Esophagus (tissue), 2 donors: ENCODE results near the gene IL18R1. TPM values are rescaled to one million over a fixed set of nuclear protein-coding genes. Genes with fewer than 3 reads are reported as not detected.
A peak's percentile ranks its signal among the peaks of the same experiment; 100 is the strongest.

Source experiments
- H3K27ac ChIP-seq, 2 donors: one replicate each; pipeline ENCODE4 v1.5.1; 2013; ENCODE audit warnings: low read depth in 2 of 2, mild to moderate bottlenecking in 2 of 2, inconsistent platforms in 1 of 2, low read length in 1 of 2, moderate library complexity in 1 of 2
- H3K27me3 ChIP-seq, 2 donors: one replicate each; pipeline ENCODE4 v1.6.1; 2013; ENCODE audit warnings: low read length in 2 of 2, control low read depth in 1 of 2, mild to moderate bottlenecking in 1 of 2; ENCODE audit not compliant: insufficient read depth in 2 of 2, control insufficient read depth in 1 of 2
- H3K36me3 ChIP-seq, 2 donors: one replicate each; pipeline ENCODE4 v1.6.1; 2013; ENCODE audit warnings: low read length in 1 of 2; ENCODE audit not compliant: control insufficient read depth in 2 of 2, insufficient read depth in 2 of 2
- H3K4me1 ChIP-seq, 2 donors: one replicate each; pipeline ENCODE4 v1.6.1; 2013; ENCODE audit warnings: low read length in 1 of 2; ENCODE audit not compliant: control insufficient read depth in 2 of 2, insufficient read depth in 2 of 2
- H3K4me3 ChIP-seq, 2 donors: one replicate each; pipeline ENCODE4 v1.5.1; 2013; ENCODE audit warnings: low read length in 2 of 2, mild to moderate bottlenecking in 2 of 2, low read depth in 1 of 2, moderate library complexity in 1 of 2
- H3K9me3 ChIP-seq, 2 donors: one replicate each; pipeline ENCODE4 v1.6.1; 2013; ENCODE audit warnings: mild to moderate bottlenecking in 2 of 2, low read depth in 1 of 2, low read length in 1 of 2, moderate library complexity in 1 of 2; ENCODE audit not compliant: control insufficient read depth in 2 of 2, insufficient read depth in 1 of 2
- WGBS, 2 donors: extraction: QIAGEN DNeasy Blood & Tissue Kit; methylation state at CpG; one replicate each; pipeline ENCODE4 v1.1.7; 2013; 5-methylcytosine and 5-hydroxymethylcytosine counted together
- polyA plus RNA-seq, 2 donors: library from polyadenylated mRNA; stranded (reverse); fragments of 200-250 nt; gene quantifications; one replicate each; pipeline ENCODE4 v1.2.3, GENCODE V29; 2013
- donor health status: healthy with polysubstance abuse.
- donor health status: Bipolar disorder and iron deficiency.

The IL18R1 gene
- under 1 TPM; 0.83 to 0.95 TPM for polyA plus RNA-seq

- Histone ChIP-seq H3K27me3 (no peaks in the 10 kb centered on the region), H3K4me3 (peak within 1 kb of the TSS; percentile 51 to 68), H3K9me3 (no peaks in the 10 kb centered on the region), H3K4me1 (no peaks in the 10 kb centered on the region), H3K27ac (peak within 1 kb of the TSS; percentile 53 to 59), H3K36me3 (no peaks in the 10 kb centered on the region)
- WGBS, 2 donors: 1 to 2% methylated on average over 66 to 69 of the region's 69 CpGs
Measured at GRCh38 chr2:102355526-102356380, at the start of gene IL18R1. TSS of gene IL18R1 (plus strand) at chr2:102355796. CDS start at chr2:102362661, 6,865 bp downstream.

- no peak overlapping the region for H3K27ac ChIP-seq
- no peaks in the 10 kb centered on the region for H3K27me3 ChIP-seq
- no peaks in the 10 kb centered on the region for H3K9me3 ChIP-seq
- no peak overlapping the region for H3K4me3 ChIP-seq
- no peaks in the 10 kb centered on the region for H3K4me1 ChIP-seq
- 74 to 78% methylated on average over 1 of the region's 1 CpG for WGBS, 2 donors
- H3K36me3 ChIP-seq: no peaks in the 10 kb centered on the region
Measured at GRCh38 chr2:102306125-102306524, 49.5 kb upstream of the IL18R1 start.

- no peaks in the 10 kb centered on the region for H3K27me3 ChIP-seq
- no peak within 1 kb of the TSS for H3K4me3 ChIP-seq
- no peak within 1 kb of the TSS for H3K27ac ChIP-seq
- WGBS, 2 donors: 76 to 80% methylated on average over 5 of the region's 5 CpGs
- no peaks in the 10 kb centered on the region for H3K36me3 ChIP-seq
- H3K9me3 ChIP-seq: no peaks in the 10 kb centered on the region
- no peaks in the 10 kb centered on the region for H3K4me1 ChIP-seq
Measured at GRCh38 chr2:102310964-102311640, 44.5 kb upstream of the IL18R1 start, which contains the start of gene IL1RL1. TSS of gene IL1RL1 (plus strand) at chr2:102311563. CDS start at chr2:102338265, 26,702 bp downstream.

GRCh38 chr2:102313025-102313424 lies 42.6 kb upstream of the IL18R1 start:
- H3K4me1 ChIP-seq: no peaks in the 10 kb centered on the region
- H3K9me3 ChIP-seq: no peaks in the 10 kb centered on the region
- no peak overlapping the region for H3K4me3 ChIP-seq
- no peak overlapping the region for H3K27ac ChIP-seq
- no peaks in the 10 kb centered on the region for H3K36me3 ChIP-seq
- 73 to 89% methylated on average over 2 of the region's 2 CpGs for WGBS, 2 donors
- H3K27me3 ChIP-seq: no peaks in the 10 kb centered on the region

GRCh38 chr2:102313471-102313870 lies 42.1 kb upstream of the IL18R1 start:
- H3K27ac ChIP-seq: no peak overlapping the region
- H3K27me3 ChIP-seq: no peaks in the 10 kb centered on the region
- no peaks in the 10 kb centered on the region for H3K4me1 ChIP-seq
- no peaks in the 10 kb centered on the region for H3K9me3 ChIP-seq
- H3K4me3 ChIP-seq: no peak overlapping the region
- H3K36me3 ChIP-seq: no peaks in the 10 kb centered on the region
- 84 to 92% methylated on average over 8 of the region's 8 CpGs for WGBS, 2 donors

- 82 to 89% methylated on average over 3 of the region's 3 CpGs for WGBS, 2 donors
- no peak overlapping the region for H3K27ac ChIP-seq
- H3K4me1 ChIP-seq: no peaks in the 10 kb centered on the region
- H3K4me3 ChIP-seq: no peak overlapping the region
- no peaks in the 10 kb centered on the region for H3K36me3 ChIP-seq
- H3K27me3 ChIP-seq: no peaks in the 10 kb centered on the region
- H3K9me3 ChIP-seq: no peaks in the 10 kb centered on the region
Measured at GRCh38 chr2:102313950-102314349, 41.6 kb upstream of the IL18R1 start.

GRCh38 chr2:102315921-102316320 lies 39.7 kb upstream of the IL18R1 start:
- H3K27ac ChIP-seq: no peak overlapping the region
- no peaks in the 10 kb centered on the region for H3K27me3 ChIP-seq
- H3K36me3 ChIP-seq: no peaks in the 10 kb centered on the region
- WGBS, 2 donors: 51 to 54% methylated on average over 2 of the region's 2 CpGs
- no peaks in the 10 kb centered on the region for H3K9me3 ChIP-seq
- no peaks in the 10 kb centered on the region for H3K4me1 ChIP-seq
- H3K4me3 ChIP-seq: no peak overlapping the region

- H3K36me3 ChIP-seq: no peaks in the 10 kb centered on the region
- no peaks in the 10 kb centered on the region for H3K9me3 ChIP-seq
- H3K27ac ChIP-seq: no peak overlapping the region
- H3K4me3 ChIP-seq: no peak overlapping the region
- no peaks in the 10 kb centered on the region for H3K4me1 ChIP-seq
- 20 to 21% methylated on average over 2 of the region's 2 CpGs for WGBS, 2 donors
- H3K27me3 ChIP-seq: no peaks in the 10 kb centered on the region
Measured at GRCh38 chr2:102317715-102318114, 37.9 kb upstream of the IL18R1 start.

GRCh38 chr2:102318437-102318836 lies 37.2 kb upstream of the IL18R1 start:
- Histone ChIP-seq H3K27me3 (no peaks in the 10 kb centered on the region), H3K4me1 (no peaks in the 10 kb centered on the region), H3K4me3 (no peak overlapping the region), H3K36me3 (no peaks in the 10 kb centered on the region), H3K9me3 (no peaks in the 10 kb centered on the region), H3K27ac (no peak overlapping the region)
- 80 to 91% methylated on average over 2 of the region's 2 CpGs for WGBS, 2 donors
